Anterior cingulate cortex (tissue), 58 donors: ENCODE data around the gene EDIL3.

ENCODE experiments used
- DNase-seq, 58 donors: peaks; one replicate each; lab custom pipeline; 2025; lab: John Stamatoyannopoulos, UW

EDIL3 gene

DNA sequence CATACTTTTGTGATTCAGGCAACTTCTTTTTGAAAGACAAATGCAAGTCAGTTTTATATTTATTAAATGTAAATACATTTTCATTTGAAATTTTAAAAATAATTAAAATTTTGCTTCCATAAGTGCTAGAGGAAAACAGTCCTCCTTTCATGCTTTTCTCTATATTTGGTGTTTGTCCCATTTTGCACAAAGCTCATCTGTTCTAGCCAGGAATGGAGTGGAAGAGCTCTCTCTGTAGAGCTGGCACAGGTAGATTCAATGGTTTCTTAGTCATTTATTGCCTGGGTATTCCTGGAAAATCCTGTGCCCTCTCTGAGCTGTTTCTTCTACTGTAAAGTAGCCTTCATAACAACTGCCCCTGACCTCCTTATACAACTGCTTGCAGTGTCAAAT is 396.4 kb downstream of the EDIL3 start:
- DNase-seq, result no peak

- DNase-seq, result no peak
These were observed 397.0 kb downstream of the EDIL3 start for GRCh38 chr5:83987513-83988292.

GRCh38 chr5:83983852-83984251 is 400.8 kb downstream of the EDIL3 start:
- DNase-seq, result no peak

- no peak for DNase-seq
These were observed 410.5 kb downstream of the EDIL3 start for GRCh38 chr5:83973925-83974815.

GRCh38 chr5:83972909-83973308 is 411.8 kb downstream of the EDIL3 start:
- DNase-seq, result no peak

- DNase-seq, result no peak
These were observed 412.4 kb downstream of the EDIL3 start for GRCh38 chr5:83972236-83972635.

DNA sequence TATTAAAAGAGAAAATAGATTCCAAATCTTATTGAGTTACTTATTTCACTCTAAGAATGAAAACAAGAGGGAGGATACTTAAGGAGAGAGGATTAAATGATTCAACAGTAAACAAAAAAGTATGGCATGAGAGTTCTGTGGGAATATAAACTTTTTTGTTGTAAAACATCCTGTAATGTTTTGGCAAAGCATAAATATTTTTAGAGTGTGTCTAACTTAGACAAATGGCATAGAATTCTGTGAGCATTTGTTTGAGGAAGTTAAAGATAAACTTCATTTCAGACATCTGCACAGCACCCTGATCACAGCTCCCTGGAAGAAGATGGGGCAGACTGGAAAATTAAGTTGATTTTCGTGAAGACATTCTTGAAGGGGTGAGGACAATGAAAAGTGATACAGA is 417.3 kb downstream of the EDIL3 start:
- DNase-seq, result no peak

- DNase-seq, result no peak
These were observed 419.2 kb downstream of the EDIL3 start for GRCh38 chr5:83965441-83965840.

GRCh38 chr5:83964271-83964670 is 420.4 kb downstream of the EDIL3 start:
- no peak for DNase-seq

- no peak for DNase-seq
These were observed 427.5 kb downstream of the EDIL3 start for GRCh38 chr5:83957188-83957587.

GRCh38 chr5:83956386-83956785 is 428.3 kb downstream of the EDIL3 start:
- DNase-seq, result no peak

DNA sequence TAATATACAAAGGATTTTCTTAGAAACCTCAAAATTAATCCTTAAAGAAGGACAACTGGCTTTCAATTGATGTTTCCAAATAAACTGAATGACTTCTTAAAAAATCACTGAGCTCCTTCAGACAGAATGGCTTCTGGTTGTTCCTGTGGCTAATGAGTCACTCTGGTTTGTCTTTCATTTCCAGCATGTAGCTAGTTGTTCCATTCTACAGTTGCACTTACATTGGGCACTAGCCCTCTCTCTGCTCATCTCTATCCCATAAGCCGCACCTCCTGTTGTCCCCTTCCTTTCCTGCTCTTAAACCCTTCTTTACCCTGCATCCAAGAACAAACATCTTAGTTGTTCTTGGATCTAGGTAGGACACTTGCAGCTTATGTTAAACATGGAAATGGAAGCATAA is 428.8 kb downstream of the EDIL3 start:
- DNase-seq, result no peak

DNA sequence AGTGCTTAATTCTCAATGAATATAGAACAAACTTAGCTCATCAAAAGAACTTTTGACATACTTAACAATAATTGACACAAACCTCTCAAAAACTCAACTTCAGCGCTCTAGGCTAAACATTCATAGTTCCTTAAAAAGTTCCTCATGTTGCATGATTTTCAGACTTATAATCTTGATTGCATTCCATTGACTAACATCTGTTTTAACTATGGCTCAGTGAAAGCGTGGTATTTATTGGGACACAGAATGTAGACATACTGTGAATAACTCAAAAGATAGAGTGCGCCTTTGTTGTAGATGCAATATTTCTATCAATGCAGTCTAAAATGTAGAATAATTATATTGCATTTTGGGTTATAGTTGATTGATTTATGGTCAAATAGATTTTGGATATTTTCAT is 436.9 kb downstream of the EDIL3 start:
- DNase-seq, result no peak

- DNase-seq, result no peak
These were observed 438.2 kb downstream of the EDIL3 start for GRCh38 chr5:83946516-83946915.

- no peak for DNase-seq
These were observed 442.5 kb downstream of the EDIL3 start for GRCh38 chr5:83942155-83942554.

- DNase-seq, result no peak
These were observed 446.8 kb downstream of the EDIL3 start for GRCh38 chr5:83937837-83938236.

- DNase-seq, result no peak
These were observed 452.7 kb downstream of the EDIL3 start for GRCh38 chr5:83931969-83932368.

GRCh38 chr5:83927140-83927733 is 457.4 kb downstream of the EDIL3 start:
- DNase-seq, result peak in 52 of 58 donors; percentile 1 to 77 (median 34)

- no peak for DNase-seq
These were observed 458.7 kb downstream of the EDIL3 start for GRCh38 chr5:83925955-83926337.

DNA sequence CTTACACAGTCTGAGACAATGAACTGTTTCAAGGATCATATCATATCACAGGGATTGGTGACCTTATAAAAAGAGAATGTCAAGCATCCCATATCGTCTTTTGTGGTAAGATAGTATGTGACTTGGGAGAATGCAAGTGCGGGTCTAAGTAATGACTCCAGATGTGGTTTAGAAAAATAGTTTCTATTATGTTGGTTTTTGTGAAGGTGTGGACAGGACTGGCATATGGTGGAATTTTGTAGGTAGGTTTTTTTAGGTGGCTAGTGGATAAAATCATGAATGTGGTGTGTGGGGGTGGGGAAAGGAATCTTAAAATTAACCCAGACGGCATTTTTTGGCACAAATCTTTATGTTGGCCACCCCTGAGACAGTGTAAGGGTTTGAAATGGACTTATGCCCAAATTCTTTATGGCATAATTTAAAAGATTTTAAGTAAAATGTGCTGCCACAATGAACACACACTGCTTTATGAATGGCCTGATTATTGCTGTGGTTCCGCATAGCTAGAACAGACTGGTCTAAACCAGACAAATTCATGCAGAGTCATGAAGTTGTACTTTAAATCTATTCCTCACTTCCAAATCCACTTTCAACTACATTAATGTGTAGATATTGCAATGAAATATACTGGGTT is 459.2 kb downstream of the EDIL3 start:
- no peak for DNase-seq

DNA sequence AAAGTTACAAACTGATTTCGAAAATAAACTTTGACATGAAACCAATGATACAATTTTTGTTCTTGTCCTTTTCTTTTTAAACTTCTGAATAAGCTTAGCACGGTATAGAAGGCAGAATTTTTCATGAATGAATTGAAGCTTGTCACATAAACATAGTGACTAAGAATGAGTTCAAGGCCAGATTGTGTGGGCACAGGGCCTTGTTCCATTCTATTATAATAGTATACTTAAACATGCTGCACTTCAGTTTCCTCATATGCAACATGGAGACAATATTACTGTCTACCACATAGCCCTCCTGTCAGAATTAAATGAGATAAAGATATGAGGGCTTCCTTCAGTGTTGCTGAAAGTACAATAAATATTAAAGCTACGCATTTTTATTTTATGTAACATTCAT is 459.8 kb downstream of the EDIL3 start:
- no peak for DNase-seq
